ENCODE data around the gene NINL. TPM values are rescaled to one million over a fixed set of nuclear protein-coding genes. Genes with fewer than 3 reads are reported as not detected.

Gene NINL
- total and polyA plus RNA-seq, 4 donors, result 6.0 to 28.3 (median 12.9) TPM

DNA sequence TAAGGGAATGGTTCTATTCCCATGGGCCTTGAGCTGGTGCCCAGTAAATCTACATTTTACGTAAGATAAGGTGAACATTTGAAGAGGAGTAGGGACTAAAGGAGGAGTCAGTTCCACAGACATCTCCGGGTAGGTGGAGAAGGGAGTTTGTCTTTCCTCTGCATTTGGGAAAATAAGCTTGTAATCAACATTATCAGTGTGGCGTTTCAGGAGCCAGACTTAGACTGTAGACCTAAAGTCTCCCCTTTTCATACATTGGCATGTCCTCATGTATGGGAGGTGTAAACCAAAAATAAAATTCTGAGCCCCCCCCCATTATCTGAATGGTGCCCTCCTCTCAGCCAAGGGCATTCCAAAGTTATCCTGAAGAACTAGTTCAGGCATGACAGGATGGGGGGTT is 40.2 kb downstream of the NINL start:
- 66 to 74% methylated on average over 3 of the region's 3 CpGs for WGBS, 2 donors
- H3K27me3 ChIP-seq (ENCODE audit: control insufficient read depth in 1 of 2, insufficient read depth in 2 of 2, low read length in 1 of 2), result no peaks in the 10 kb centered on the region
- H3K9me3 ChIP-seq (ENCODE audit: control insufficient read depth, low read length), result no peaks in the 10 kb centered on the region
- H3K36me3 ChIP-seq (ENCODE audit: control insufficient read depth in 1 of 2, insufficient read depth in 2 of 2, low read length in 1 of 2), result no peaks in the 10 kb centered on the region
- H3K4me3 ChIP-seq (ENCODE audit: low read length in 2 of 2), result no peak overlapping the region
- no peak overlapping the region for H3K27ac ChIP-seq (ENCODE audit: low read depth in 1 of 2, low read length in 2 of 2)
- DNase-seq (no peak), ATAC-seq (ENCODE audit: low FRiP score) (no peak)
- intact Hi-C loops (cut with DNase I), result no loop called here
- peaks cover 0 to 3% of the 10 kb centered on the region in 2 donors for H3K4me1 ChIP-seq (ENCODE audit: control insufficient read depth in 1 of 2, insufficient read depth in 2 of 2, low read length in 2 of 2)

DNA sequence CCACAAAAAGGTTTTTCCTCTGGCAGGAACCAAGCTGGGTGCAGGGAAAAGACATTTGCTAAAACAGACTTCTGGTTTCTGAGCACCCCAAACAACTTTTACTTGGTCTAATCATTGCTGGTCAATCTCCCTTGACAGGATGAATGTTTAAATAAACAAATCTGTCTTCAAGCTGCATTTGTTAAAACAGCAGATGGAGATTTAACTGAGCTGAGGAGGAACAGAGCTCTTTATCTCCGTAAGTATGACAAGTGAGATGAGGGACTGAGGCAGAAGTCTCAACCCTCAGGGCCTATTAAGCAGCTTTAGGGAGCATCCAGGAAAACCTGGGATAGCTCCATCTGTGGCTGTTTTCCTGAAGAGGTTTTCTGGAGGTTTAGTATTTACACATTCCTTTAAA is 40.6 kb downstream of the NINL start:
- Histone ChIP-seq H3K4me3 (ENCODE audit: low read length in 2 of 2) (no peak overlapping the region), H3K4me1 (ENCODE audit: control insufficient read depth in 1 of 2, insufficient read depth in 2 of 2, low read length in 2 of 2) (peaks cover 0 to under 1% of the 10 kb centered on the region in 2 donors), H3K27me3 (ENCODE audit: control insufficient read depth in 1 of 2, insufficient read depth in 2 of 2, low read length in 1 of 2) (no peaks in the 10 kb centered on the region), H3K27ac (ENCODE audit: low read depth in 1 of 2, low read length in 2 of 2) (no peak overlapping the region), H3K9me3 (ENCODE audit: control insufficient read depth, low read length) (no peaks in the 10 kb centered on the region), H3K36me3 (ENCODE audit: control insufficient read depth in 1 of 2, insufficient read depth in 2 of 2, low read length in 1 of 2) (no peaks in the 10 kb centered on the region)
- intact Hi-C loops (cut with DNase I), result no loop called here
- WGBS, 2 donors, result 37 to 68% methylated on average over 1 of the region's 1 CpG
- ATAC-seq (ENCODE audit: low FRiP score) (no peak), DNase-seq (no peak)

DNA sequence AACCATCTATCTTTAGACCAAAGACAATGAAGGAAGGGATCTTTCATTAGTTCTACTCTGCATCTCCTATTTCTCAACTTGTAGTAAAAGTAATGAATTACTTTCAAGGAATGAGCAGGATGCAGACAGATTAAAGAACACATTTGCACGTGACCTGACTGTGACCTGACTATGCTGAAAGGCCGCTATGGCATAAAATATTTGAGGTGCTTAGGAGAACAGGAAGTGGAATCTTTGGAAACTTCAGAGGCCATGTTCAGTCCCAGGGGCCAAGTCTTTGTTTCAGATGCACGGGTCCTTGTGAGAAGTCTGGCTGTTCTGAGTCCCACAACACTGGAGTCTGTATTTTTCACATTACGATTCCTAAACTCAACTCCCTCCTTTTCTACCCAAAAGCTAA is 41.0 kb downstream of the NINL start:
- intact Hi-C loops (cut with DNase I), result no loop called here
- Histone ChIP-seq H3K4me3 (ENCODE audit: low read length in 2 of 2) (no peak overlapping the region), H3K27ac (ENCODE audit: low read depth in 1 of 2, low read length in 2 of 2) (no peak overlapping the region), H3K27me3 (ENCODE audit: control insufficient read depth in 1 of 2, insufficient read depth in 2 of 2, low read length in 1 of 2) (no peaks in the 10 kb centered on the region), H3K9me3 (ENCODE audit: control insufficient read depth, low read length) (no peaks in the 10 kb centered on the region), H3K36me3 (ENCODE audit: control insufficient read depth in 1 of 2, insufficient read depth in 2 of 2, low read length in 1 of 2) (no peaks in the 10 kb centered on the region), H3K4me1 (ENCODE audit: control insufficient read depth in 1 of 2, insufficient read depth in 2 of 2, low read length in 2 of 2) (no peaks in the 10 kb centered on the region)
- WGBS, 2 donors, result 25 to 50% methylated on average over 4 of the region's 4 CpGs
- ATAC-seq (ENCODE audit: low FRiP score), result no peak
- DNase-seq, result no peak

DNA sequence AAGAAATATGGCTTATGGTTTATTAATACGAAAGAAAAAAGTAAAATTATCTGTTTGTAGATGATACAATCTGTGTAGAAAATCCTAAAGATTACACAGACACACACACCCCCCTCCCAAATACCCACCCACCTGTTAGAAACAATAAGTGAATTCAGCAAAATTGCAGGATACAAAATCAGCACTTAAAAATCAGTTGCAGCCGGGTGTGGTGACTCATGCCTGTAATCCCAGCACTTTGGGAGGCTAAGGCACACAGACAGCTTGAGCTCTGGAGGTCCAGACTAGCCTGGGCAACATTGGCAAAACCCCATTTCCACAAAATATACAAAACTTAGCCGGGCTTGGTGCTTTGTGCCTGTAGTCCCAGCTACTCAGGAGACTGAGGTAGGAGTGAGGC is 42.3 kb downstream of the NINL start:
- Histone ChIP-seq H3K4me3 (ENCODE audit: low read length in 2 of 2) (no peak overlapping the region), H3K27me3 (ENCODE audit: control insufficient read depth in 1 of 2, insufficient read depth in 2 of 2, low read length in 1 of 2) (no peaks in the 10 kb centered on the region), H3K9me3 (ENCODE audit: control insufficient read depth, low read length) (no peaks in the 10 kb centered on the region), H3K4me1 (ENCODE audit: control insufficient read depth in 1 of 2, insufficient read depth in 2 of 2, low read length in 2 of 2) (no peaks in the 10 kb centered on the region), H3K27ac (ENCODE audit: low read depth in 1 of 2, low read length in 2 of 2) (no peak overlapping the region), H3K36me3 (ENCODE audit: control insufficient read depth in 1 of 2, insufficient read depth in 2 of 2, low read length in 1 of 2) (no peaks in the 10 kb centered on the region)
- no peak for DNase-seq
- intact Hi-C loops (cut with DNase I), result no loop called here
- ATAC-seq (ENCODE audit: low FRiP score), result no peak
- WGBS, 2 donors, result 61% methylated on average over 3 of the region's 3 CpGs

DNA sequence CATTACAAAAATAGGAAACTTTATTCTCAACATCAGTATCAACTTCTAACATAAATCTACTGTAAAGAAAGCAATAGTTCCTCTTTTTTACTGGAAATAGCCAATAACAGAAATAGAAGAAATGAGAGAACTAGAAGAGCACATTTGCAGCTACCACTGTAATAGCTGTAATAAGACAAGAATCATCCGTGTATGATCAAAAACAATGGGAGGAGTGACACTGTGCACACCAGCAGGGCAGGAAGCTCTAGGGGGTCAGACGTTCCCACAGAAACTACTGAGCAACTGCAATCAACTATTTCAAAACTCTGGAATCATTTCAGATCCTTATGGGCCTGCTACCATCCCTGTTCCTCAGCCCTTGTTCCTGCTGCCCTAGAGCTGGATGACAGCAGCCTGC is 43.7 kb downstream of the NINL start:
- 69 to 72% methylated on average over 2 of the region's 2 CpGs for WGBS, 2 donors
- Histone ChIP-seq H3K36me3 (ENCODE audit: control insufficient read depth in 1 of 2, insufficient read depth in 2 of 2, low read length in 1 of 2) (no peaks in the 10 kb centered on the region), H3K4me3 (ENCODE audit: low read length in 2 of 2) (no peak overlapping the region), H3K4me1 (ENCODE audit: control insufficient read depth in 1 of 2, insufficient read depth in 2 of 2, low read length in 2 of 2) (no peaks in the 10 kb centered on the region), H3K27ac (ENCODE audit: low read depth in 1 of 2, low read length in 2 of 2) (no peak overlapping the region), H3K9me3 (ENCODE audit: control insufficient read depth, low read length) (no peaks in the 10 kb centered on the region), H3K27me3 (ENCODE audit: control insufficient read depth in 1 of 2, insufficient read depth in 2 of 2, low read length in 1 of 2) (no peaks in the 10 kb centered on the region)
- no peak for ATAC-seq (ENCODE audit: low FRiP score)
- intact Hi-C loops (cut with DNase I), result no loop called here
- no peak for DNase-seq

DNA sequence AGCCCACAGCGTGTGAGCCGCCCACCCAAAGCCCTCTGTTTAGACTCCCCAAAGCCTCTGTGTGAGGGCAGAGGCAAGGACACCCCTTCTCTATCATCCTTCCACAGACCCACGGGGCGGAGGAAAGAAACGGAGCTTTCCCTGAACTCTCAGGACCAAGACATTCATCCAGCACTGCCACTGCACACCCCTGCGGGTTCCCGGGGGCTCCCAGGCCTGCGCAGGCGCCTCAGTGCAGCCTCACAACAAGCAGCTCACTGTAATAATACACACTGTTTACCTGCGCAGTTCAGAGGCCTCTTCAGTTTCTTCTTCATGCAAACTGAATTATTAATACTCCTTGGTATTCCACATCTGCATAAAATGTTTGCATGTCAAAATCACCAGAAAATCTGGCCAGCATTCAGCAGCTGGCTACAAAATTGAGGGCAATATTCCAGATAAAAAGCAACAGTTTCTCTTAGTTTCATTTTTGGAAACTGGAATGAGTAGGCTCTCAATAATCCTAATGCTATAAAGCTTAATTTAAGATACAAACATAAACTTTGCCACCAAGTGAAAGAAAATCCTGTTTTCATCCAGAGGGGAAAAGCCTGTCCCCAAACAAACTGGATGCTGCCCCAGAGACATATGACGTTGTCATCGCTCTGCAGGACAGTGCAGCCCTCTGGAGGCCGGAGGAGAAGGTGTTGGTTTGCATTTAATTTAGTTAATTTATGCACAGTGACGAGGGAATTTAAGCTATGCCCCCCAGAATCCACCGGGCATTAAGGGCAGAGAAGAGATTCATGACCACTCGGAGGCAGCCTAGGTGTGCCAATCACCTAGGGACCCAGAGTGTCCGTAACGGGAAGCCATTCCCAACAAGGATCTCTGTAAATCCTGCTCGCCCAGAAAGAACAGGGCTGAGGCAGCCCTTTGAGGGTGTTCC is 45.3 kb downstream of the NINL start:
- Histone ChIP-seq H3K36me3 (ENCODE audit: control insufficient read depth in 1 of 2, insufficient read depth in 2 of 2, low read length in 1 of 2) (no peaks in the 10 kb centered on the region), H3K27ac (ENCODE audit: low read depth in 1 of 2, low read length in 2 of 2) (peak overlapping the region in 1 of 2 donors; percentile 47), H3K4me1 (ENCODE audit: control insufficient read depth in 1 of 2, insufficient read depth in 2 of 2, low read length in 2 of 2) (no peaks in the 10 kb centered on the region), H3K9me3 (ENCODE audit: control insufficient read depth, low read length) (no peaks in the 10 kb centered on the region), H3K27me3 (ENCODE audit: control insufficient read depth in 1 of 2, insufficient read depth in 2 of 2, low read length in 1 of 2) (no peaks in the 10 kb centered on the region), H3K4me3 (ENCODE audit: low read length in 2 of 2) (peak overlapping the region; percentile 47 to 72)
- intact Hi-C loops (cut with DNase I), result loop anchor here in 1 of 2 donors (10.0 kb wide), 1 partner anchor 155 kb away; the partner anchor contains the start of gene ZNF337
- ATAC-seq (ENCODE audit: low FRiP score) (peak; percentile 62), DNase-seq (no peak)
- 7 to 9% methylated on average over 19 of the region's 19 CpGs for WGBS, 2 donors

DNA sequence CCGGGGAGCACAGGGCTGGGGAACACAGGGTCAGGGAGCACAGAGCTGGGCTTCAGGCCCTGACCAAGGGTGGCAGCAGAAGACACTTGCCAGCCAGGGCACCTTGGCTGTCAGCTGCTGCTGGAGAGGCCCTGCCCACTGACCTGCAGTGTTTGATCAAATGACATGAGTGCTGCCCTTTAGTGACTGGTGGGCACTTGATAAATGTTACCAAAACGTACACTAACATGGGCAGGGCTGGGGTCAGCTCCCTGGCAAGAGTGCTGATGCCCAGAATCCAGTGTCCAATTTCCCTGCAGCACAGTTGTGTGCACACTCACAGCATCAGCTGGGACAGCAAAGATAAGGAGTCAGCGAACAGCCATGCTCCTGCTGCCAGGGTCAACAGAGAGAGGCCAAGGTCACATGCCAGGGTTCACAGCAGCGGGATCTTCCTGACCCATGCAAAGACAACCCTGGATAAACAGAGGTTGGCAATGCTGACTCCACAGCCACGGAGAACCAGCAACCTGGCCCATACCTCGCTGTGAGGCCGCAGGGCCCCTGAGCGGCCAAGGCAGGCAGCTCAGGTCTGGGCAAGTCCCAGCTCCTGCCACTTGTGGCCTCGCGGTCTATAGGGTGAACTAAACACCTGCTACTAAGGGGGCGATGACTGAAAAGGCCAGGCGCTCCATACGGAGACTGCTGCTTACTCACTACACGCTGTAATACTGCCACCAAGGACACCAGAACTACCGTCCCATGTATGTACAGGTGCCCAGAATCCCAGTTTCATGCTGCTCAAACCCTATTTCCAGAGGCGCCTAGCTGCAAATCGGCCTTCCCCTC is 46.3 kb downstream of the NINL start:
- WGBS, 2 donors, result 19 to 40% methylated on average over 17 of the region's 17 CpGs
- DNase-seq (no peak), ATAC-seq (ENCODE audit: low FRiP score) (no peak)
- Histone ChIP-seq H3K27ac (ENCODE audit: low read depth in 1 of 2, low read length in 2 of 2) (peak overlapping the region in 1 of 2 donors; percentile 24), H3K9me3 (ENCODE audit: control insufficient read depth, low read length) (no peaks in the 10 kb centered on the region), H3K4me3 (ENCODE audit: low read length in 2 of 2) (peak overlapping the region; percentile 47 to 72), H3K27me3 (ENCODE audit: control insufficient read depth in 1 of 2, insufficient read depth in 2 of 2, low read length in 1 of 2) (no peaks in the 10 kb centered on the region), H3K4me1 (ENCODE audit: control insufficient read depth in 1 of 2, insufficient read depth in 2 of 2, low read length in 2 of 2) (peaks cover 0 to 1% of the 10 kb centered on the region in 2 donors), H3K36me3 (ENCODE audit: control insufficient read depth in 1 of 2, insufficient read depth in 2 of 2, low read length in 1 of 2) (no peaks in the 10 kb centered on the region)
- intact Hi-C loops (cut with DNase I), result loop anchor here in 1 of 2 donors (10.0 kb wide), 1 partner anchor 156 kb away; the partner anchor contains the start of gene ZNF337

DNA sequence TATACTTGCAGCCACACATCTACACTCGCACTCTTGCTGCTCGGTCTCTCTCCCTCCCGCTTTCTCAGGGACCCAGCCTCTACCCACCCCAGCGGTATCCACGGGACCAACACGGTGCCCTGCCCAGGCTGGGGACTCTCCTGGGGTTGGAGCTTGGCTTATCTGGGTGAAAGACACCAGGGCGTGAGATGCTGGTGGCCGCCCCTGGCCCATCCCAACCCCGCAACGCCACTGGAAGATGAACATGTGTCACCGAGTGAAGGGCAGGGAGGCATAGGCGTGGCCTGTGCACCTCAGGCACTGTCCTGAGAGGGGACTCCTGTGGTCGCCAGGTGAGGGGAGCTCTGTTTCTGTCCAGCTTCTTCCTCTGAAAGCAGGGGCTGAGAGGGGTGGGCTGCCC is 47.4 kb downstream of the NINL start:
- Histone ChIP-seq H3K4me3 (ENCODE audit: low read length in 2 of 2) (no peak overlapping the region), H3K27me3 (ENCODE audit: control insufficient read depth in 1 of 2, insufficient read depth in 2 of 2, low read length in 1 of 2) (no peaks in the 10 kb centered on the region), H3K36me3 (ENCODE audit: control insufficient read depth in 1 of 2, insufficient read depth in 2 of 2, low read length in 1 of 2) (no peaks in the 10 kb centered on the region), H3K4me1 (ENCODE audit: control insufficient read depth in 1 of 2, insufficient read depth in 2 of 2, low read length in 2 of 2) (peaks cover 0 to 4% of the 10 kb centered on the region in 2 donors), H3K27ac (ENCODE audit: low read depth in 1 of 2, low read length in 2 of 2) (no peak overlapping the region), H3K9me3 (ENCODE audit: control insufficient read depth, low read length) (no peaks in the 10 kb centered on the region)
- WGBS, 2 donors, result 90 to 97% methylated on average over 12 to 13 of the region's 13 CpGs
- no peak for DNase-seq
- no peak for ATAC-seq (ENCODE audit: low FRiP score)
- intact Hi-C loops (cut with DNase I), result loop anchor here in 1 of 2 donors (10.0 kb wide), 1 partner anchor 157 kb away; the partner anchor contains the start of gene ZNF337
